ENCODE data around the gene C5orf58.

The C5orf58 gene

DNA sequence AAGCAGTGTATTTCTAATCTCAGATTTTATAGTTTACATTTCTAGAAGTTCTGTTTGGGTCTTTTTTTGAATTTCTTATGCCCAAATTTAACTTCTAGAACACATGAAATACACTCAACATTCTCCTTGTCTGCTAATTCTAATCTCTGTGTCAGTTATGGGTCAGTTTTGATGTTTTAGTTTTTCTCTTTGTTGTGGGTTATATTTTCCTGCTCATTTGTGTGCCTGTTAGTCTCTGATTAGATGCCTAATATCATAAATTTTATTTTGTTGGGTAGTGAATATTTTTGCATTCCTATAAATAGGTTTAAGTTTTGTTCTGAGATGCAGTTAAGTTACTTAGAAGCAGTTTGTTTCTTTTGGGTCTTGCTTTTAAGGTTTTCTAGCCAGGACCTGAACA is 52.4 kb downstream of the C5orf58 start:
- FAIRE-seq: no peak

DNA sequence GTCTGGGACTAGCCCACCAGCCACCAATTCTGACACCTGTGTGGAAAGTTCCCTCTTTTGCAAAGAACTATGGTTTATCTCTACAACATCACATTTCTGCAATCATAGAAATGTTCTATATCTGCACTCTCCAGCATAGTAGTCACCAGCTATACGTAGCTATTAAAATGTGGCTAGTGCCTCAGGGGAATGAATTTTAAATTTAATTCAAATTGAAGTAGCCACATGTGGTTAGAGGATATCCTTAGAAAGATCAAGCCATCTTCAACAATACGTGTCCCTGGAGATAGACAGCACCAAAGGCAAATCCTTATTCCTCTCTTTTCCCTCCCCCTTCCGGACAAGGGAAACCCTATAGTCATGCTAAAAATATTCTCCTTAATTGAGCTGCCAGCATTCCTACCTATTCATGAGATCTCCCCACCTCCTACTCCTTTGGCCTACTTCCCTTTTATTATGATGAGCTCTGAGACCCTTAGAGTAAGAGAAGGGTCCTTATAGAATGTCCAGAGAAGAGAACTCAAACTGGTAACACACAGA is 53.7 kb downstream of the C5orf58 start:
- no peak for FAIRE-seq

DNA sequence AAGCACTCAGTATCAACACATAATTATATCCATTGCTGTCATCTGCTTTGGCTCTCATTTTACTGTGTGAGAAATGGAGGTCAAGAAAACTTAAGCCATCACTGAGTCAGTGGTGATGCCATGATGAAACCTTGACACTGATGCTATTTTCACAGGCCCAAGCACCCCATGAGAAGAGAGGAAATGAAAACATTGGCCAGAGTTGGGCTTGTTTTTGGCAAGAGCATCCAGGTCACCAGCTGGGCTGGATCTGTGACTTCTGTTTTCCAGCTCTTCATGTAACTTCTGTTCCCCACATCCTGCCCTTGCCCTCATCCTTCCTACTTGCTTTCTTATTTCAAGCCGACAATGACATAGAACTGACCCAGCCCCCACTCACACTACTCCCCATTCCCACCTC is 54.7 kb downstream of the C5orf58 start:
- no peak for FAIRE-seq

DNA sequence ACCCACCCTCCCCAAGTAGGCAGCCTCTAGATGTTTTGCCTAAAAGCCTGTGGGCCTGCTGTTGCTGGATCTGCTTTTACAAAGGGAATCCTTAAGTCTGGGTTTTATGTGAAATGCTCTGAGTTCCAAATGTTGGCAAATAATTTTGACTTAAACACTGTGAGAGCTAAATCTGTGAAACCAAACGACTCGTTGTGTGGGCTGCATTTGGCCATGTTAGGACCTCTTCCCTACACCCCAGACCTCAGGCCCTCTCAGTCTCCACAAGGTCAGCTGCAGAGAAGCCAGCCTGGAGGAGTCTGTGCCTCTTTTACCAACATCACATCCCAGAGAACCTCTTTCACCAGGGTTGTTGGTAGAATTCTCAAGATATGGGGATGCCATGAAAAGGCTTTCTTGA is 55.4 kb downstream of the C5orf58 start:
- FAIRE-seq: no peak

DNA sequence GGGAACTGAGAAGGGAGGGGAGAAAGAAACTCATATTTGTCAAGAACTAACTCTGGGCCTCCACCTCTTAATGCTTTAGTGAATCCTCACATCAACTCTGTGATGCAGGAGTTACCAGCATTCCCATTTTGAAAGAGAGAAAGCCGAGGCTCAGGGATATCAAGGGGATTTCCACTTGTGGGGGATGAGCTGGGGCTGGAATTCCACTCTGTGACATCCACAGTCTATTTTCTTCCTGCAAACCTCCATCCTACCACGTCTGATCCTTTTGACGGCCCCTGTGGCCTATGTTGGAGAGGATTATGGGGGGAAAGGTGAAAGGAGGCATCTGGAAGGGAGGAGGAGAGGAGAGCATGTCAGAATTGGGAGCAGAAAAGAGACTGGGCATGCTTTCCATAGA is 55.8 kb downstream of the C5orf58 start:
- no peak for FAIRE-seq

DNA sequence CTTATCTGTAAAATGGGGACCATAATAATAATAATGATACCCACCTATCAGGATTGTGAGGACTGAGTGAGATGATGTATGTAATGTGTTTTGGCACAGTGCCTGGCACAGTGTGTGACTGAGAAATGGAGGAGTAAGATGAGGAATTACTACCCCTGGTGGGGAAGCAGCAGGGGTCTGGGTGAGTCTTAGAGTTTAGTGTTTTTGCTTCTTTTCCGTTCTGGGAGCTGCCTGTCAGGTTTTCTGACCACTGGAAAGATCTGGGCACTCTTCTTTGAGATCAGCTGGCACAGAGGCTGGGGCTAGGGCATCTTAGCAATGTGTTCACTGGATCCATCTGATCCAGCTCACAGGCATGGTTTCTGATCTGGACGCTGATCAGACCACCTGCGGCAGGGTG is 56.3 kb downstream of the C5orf58 start:
- no peak for FAIRE-seq

DNA sequence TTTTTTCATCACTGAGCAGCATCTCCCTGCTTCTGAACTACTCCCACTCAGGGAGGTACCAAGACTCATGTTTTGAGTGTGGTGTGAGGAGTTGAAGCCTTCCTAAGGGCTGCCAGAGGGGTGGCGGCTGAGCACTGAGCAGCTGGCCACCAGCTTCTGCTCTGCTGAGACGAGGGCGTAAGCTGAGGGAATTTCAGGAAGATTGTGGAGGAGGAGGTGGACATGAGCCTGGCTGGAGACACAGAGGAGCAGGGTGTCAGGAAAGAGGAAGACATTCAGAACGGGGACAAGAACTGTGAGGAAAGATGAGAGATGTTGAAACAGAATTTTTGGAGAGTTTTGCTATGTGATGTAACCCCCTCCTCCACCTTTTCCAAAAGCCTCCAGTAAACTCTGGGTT is 57.0 kb downstream of the C5orf58 start:
- no peak for FAIRE-seq

DNA sequence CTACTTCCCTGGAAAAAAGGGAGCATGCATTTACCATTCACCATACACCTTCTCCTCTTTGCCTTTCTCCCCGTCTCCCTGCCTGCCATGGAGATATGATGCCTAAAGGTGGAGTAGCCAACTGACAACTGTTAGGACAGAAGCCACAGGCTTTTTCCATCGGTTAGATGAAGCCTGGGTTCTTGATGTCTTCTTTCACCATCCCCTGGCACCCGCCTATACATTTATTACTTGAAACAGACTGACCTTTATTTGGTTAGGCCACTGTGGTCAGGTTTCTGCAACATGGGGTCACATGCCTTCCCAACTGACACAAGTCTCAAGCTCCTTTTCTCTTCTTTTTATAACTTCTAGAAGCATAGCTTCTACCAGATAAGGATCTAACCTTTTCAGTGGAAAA is 57.7 kb downstream of the C5orf58 start:
- FAIRE-seq: no peak

DNA sequence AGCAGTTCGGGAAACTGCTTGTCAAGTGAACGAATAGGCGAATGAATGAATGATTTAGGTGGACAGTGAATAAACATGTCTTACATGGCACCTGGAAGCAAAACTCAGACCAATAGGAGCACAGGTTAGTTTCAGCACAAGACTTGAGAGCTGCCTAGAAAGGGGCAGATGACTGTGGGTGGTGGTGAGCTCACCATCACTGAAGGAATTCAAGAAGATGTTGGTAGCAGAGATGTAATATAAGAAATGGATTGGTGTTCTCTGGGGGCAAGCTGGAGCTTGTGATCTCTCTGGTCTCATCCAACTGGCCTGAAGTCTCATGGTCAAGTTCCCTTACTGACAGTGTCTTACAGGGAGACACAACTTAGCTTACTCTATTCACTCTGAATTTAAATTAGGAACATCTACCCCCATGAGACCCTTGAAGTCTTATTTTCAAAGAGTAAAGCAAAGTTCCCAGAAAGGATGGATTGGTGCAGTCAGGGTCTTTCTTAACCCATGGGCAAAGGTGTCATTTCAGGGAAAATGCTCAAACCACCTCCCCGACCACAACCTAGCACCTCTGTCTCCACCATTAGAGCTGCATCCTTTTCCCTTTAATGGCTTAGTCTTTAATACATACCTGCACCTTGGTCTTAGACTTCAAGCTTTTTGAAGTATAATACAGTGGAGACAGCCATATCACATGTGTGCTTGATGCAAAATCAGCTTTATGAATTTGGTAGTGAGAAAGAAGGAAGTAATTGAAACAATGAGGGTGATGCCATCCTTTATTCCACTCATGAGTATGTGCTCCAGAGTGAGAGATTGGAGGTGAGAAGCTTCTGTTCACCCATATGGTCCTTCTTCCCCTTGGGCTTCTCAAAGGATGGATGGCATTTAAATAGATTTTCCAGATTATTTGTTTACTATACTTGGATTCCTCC is 59.7 kb downstream of the C5orf58 start:
- FAIRE-seq: no peak

DNA sequence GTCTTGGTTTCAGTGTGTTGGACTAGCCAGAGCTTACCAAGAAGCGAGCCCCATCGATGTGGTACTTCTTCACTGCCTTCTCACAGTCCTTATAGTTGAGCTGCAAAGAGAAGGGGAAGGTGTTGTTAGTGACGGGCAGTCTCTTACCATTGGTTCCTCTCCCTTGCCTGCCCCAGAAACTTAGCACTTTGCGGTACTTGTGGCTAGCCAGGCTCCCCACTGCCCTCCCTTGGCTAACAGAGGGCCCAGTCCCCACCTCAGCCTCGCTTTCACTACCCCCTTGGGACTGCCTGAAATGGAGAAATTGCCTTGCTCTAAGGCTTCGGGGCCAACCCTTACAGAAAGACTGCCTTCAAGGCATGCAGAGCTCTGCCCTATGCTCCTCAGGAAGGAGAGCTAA is 60.5 kb downstream of the C5orf58 start:
- FAIRE-seq: no peak

DNA sequence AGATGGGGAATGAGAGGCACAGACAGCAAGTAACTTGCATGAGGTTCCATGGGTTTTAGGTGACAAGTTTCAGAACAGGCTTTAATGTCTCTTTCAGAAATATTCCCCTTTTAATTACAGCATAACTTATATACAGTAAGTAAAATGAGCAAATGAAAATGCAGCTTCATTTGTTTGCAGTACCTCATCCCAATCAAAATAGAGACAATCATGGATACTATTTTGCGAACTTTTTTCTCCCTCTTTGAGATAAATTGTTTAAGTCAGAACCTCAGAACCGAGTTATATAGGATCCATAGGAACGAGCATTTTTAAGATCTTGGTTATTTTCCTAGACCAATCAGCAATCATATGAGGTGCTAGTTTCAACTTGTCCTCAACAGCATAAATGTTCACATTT is 61.3 kb downstream of the C5orf58 start:
- no peak for FAIRE-seq

DNA sequence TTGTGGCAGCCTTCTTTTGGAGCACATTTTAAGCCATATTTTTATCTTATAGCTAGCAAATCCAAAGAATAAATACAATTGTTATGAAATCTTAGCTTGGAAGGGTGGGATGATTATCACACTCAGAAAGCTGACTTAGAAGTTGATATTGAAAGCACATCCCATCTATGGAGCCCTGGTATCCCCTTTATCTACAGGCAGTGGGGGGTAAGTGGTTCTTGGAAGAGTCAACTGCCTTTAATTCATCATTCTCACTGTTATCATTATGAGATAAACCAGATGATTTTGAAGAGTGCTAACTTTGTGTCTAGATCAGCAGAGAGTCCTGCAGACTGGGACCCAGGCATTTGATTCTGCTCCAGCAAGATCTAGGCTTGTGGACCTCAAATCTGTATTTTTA is 61.8 kb downstream of the C5orf58 start:
- no peak for FAIRE-seq

All from islet of Langerhans (tissue), 1 donor.